B cell (primary cell): Measurements from ENCODE around the gene DUS2. TPM values are rescaled to one million over a fixed set of nuclear protein-coding genes. Genes with fewer than 3 reads are reported as not detected.
A peak's percentile ranks its signal among the peaks of the same experiment; 100 is the strongest.

Source experiments
- ATAC-seq: fragments of 200-7000 bp; cut with Tn5 transposase; one replicate; pipeline ENCODE4 v1.10.0; 2021; ENCODE audit warnings: low read depth, mild to moderate bottlenecking, moderate number of reproducible peaks, moderate library complexity
- CTCF ChIA-PET: fragments of 350-600 bp; sonication (Branson Sonifier 250); formaldehyde crosslinking; loops from one replicate; lab custom pipeline; 2021; ENCODE audit warnings: antibody characterized with exemption, inconsistent platforms; lab: Charles Lee
- POLR2A ChIA-PET: fragments of 350-600 bp; sonication (Branson Sonifier 250); formaldehyde crosslinking; loops from one replicate; lab custom pipeline; 2021; ENCODE audit warnings: antibody characterized with exemption; lab: Charles Lee
- DNase-seq: peaks from one replicate; pipeline ENCODE4 v3.0.0; 2013
- H2AFZ ChIP-seq: 2 replicates; pipeline ENCODE4 v1.6.1; 2012; ENCODE audit warnings: mild to moderate bottlenecking, low read depth, low read length; ENCODE audit not compliant: insufficient read depth, poor library complexity, severe bottlenecking
- H3K27ac ChIP-seq, 2 donors: 1 replicate in 1 of 2; 2 replicates in 1 of 2; pipeline ENCODE4 v1.5.1; 2012 to 2013; ENCODE audit warnings: low read length in 2 of 2, mild to moderate bottlenecking in 2 of 2, moderate library complexity in 1 of 2
- H3K27me3 ChIP-seq, 4 experiments: fragments of 200-600 bp in 1 of 4; sonication (generic) in 1 of 4; replicated peaks in 1 of 4; 1 replicate in 2 of 4; 2 replicates in 2 of 4; pipeline versions ENCODE4 v1.6.1 to v1.7.0; 2013 to 2016; ENCODE audit warnings: low read length in 3 of 4, mild to moderate bottlenecking in 2 of 4, mixed read lengths in 1 of 4, moderate library complexity in 1 of 4; ENCODE audit not compliant: insufficient read depth in 4 of 4, control insufficient read depth in 3 of 4; ENCODE audit errors: control extremely low read depth in 1 of 4
- H3K36me3 ChIP-seq, 2 experiments: replicated peaks in 1 of 2; 1 replicate in 1 of 2; 2 replicates in 1 of 2; pipeline versions ENCODE4 v1.6.1 to v1.7.1; 2013; ENCODE audit warnings: low read length in 1 of 2; ENCODE audit not compliant: insufficient read depth in 2 of 2, control insufficient read depth in 1 of 2; ENCODE audit errors: control extremely low read depth in 1 of 2, extremely low read depth in 1 of 2
- H3K4me1 ChIP-seq, 2 donors: fragments of 200-600 bp in 1 of 2; sonication (generic) in 1 of 2; 1 replicate in 1 of 2; 2 replicates in 1 of 2; pipeline versions ENCODE4 v1.5.1 to v1.6.1; 2013 to 2017; ENCODE audit warnings: low read length in 2 of 2; ENCODE audit not compliant: control insufficient read depth in 2 of 2, insufficient read depth in 2 of 2
- H3K4me2 ChIP-seq: replicated peaks from 2 replicates; pipeline ENCODE3; 2012; ENCODE audit warnings: mild to moderate bottlenecking, low read depth, low read length; ENCODE audit not compliant: poor library complexity, severe bottlenecking
- H3K4me3 ChIP-seq, 5 experiments: fragments of 200-600 bp in 1 of 5; sonication (generic) in 1 of 5; 1 replicate in 3 of 5; 2 replicates in 2 of 5; pipeline versions ENCODE4 v1.5.1 to v1.7.0; 2011 to 2016; ENCODE audit warnings: low read length in 4 of 5, mild to moderate bottlenecking in 4 of 5, low read depth in 2 of 5, control low read depth in 1 of 5, moderate library complexity in 1 of 5; ENCODE audit not compliant: insufficient read depth in 1 of 5; ENCODE audit errors: control extremely low read depth in 1 of 5, extremely low read depth in 1 of 5
- H3K79me2 ChIP-seq: fragments of 200-600 bp; sonication (generic); one replicate; pipeline ENCODE4 v1.6.0; 2016; ENCODE audit warnings: low read length; ENCODE audit not compliant: control insufficient read depth, insufficient read depth
- H3K9ac ChIP-seq: fragments of 200-600 bp; sonication (generic); 2 replicates; pipeline ENCODE4 v1.6.1; 2017; ENCODE audit warnings: mild to moderate bottlenecking, low read length, moderate library complexity
- H3K9me3 ChIP-seq, 3 donors: one replicate each; pipeline versions ENCODE4 v1.6.1 to v1.7.1; 2013; ENCODE audit warnings: low read length in 2 of 3; ENCODE audit not compliant: control insufficient read depth in 2 of 3, insufficient read depth in 1 of 3; ENCODE audit errors: control extremely low read depth in 1 of 3
- H4K20me1 ChIP-seq: 2 replicates; pipeline ENCODE4 v1.6.0; 2012; ENCODE audit warnings: mild to moderate bottlenecking, low read length; ENCODE audit not compliant: insufficient read depth, control insufficient read depth, poor library complexity, severe bottlenecking
- H3K27ac Mint-ChIP-seq: one replicate; pipeline ENCODE4 v1.8.0; 2021; ENCODE audit warnings: mixed read lengths
- H3K27me3 Mint-ChIP-seq: one replicate; pipeline ENCODE4 v1.8.0; 2021; ENCODE audit warnings: mixed read lengths
- H3K4me1 Mint-ChIP-seq: one replicate; pipeline ENCODE4 v1.8.0; 2021; ENCODE audit warnings: mixed read lengths
- H3K4me3 Mint-ChIP-seq: one replicate; pipeline ENCODE4 v1.8.0; 2021; ENCODE audit warnings: mixed read lengths
- H3K9me3 Mint-ChIP-seq: one replicate; pipeline ENCODE4 v1.8.0; 2022; ENCODE audit warnings: mixed read lengths; ENCODE audit not compliant: insufficient read depth
- CTCF ChIP-seq: fragments of 200-600 bp; IDR thresholded peaks from one replicate; pipeline ENCODE4 v1.8.0; 2022; ENCODE audit warnings: antibody characterized with exemption, mild to moderate bottlenecking
- EZH2 ChIP-seq: IDR thresholded peaks from 2 replicates; pipeline ENCODE4 v1.6.1; 2012; ENCODE audit warnings: borderline replicate concordance, low read depth, mild to moderate bottlenecking, moderate library complexity, low read length; ENCODE audit not compliant: insufficient read depth, poor library complexity, severe bottlenecking
- WGBS: methylation state at CpG from one replicate; pipeline ENCODE4 v1.1.5; 2013; ENCODE audit warnings: missing lambda C conversion rate; ENCODE audit not compliant: insufficient coverage; 5-methylcytosine and 5-hydroxymethylcytosine counted together
- intact Hi-C: fragments of 100-400 bp; cut with micrococcal nuclease; formaldehyde crosslinking; loops from one replicate; pipeline ENCODE4 v1.10.0; 2022
- polyA plus RNA-seq: library from polyadenylated mRNA; depleted of rRNA; stranded (reverse); fragments of >200 nt; gene quantifications from 2 replicates; pipeline ENCODE4 v1.2.3, GENCODE V29; 2012
- total RNA-seq, 2 donors: library from RNA; stranded (reverse); fragments of 120-200 nt in 1 of 2; gene quantifications; 1 replicate in 1 of 2; 2 replicates in 1 of 2; pipeline versions ENCODE4 v1.2.3 to v1.2.4, GENCODE V29; 2013 to 2022

DUS2 gene
- total and polyA plus RNA-seq, 2 donors (not counting 1 experiment from before 2014, with no cell fraction given), result 61.1 to 93.0 TPM

GRCh38 chr16:68075980-68076379 lies 52.9 kb downstream of the DUS2 start:
- peaks cover 26% of the 10 kb centered on the region for H4K20me1 ChIP-seq
- ChIA-PET CTCF (interaction anchor here (0.5 to 14.0 kb wide), 7 partner anchors 8 to 194 kb away, joined by 3 to 242 read pairs (median 9); partner anchors contain the start of gene NFATC3), POLR2A (interaction anchor here (1.3 to 4.2 kb wide), 2 partner anchors 8 to 545 kb away, joined by 3 to 82 read pairs; partner anchors contain the start of gene NFATC3)
- intact Hi-C loops, result loop anchor here (1.0 kb wide), 1 partner anchor 8 kb away; no protein-coding TSS in a partner anchor
- H3K9ac ChIP-seq, result no peak overlapping the region
- H3K9me3 ChIP-seq, result peaks cover 0 to 4% (median 0%) of the 10 kb centered on the region in 3 donors
- H3K27ac ChIP-seq, result peak overlapping the region; percentile 76 to 91
- peaks cover 58% of the 10 kb centered on the region for H3K79me2 ChIP-seq
- no peaks in the 10 kb centered on the region for H3K27me3 ChIP-seq
- DNase-seq (no peak), ATAC-seq (no peak)
- H3K4me3 ChIP-seq, result peak overlapping the region in 1 of 5 experiments; percentile 22
- H3K27ac Mint-ChIP-seq, result peak overlapping the region; percentile 94
- H2AFZ ChIP-seq, result no peak overlapping the region
- H3K4me1 ChIP-seq, result peaks cover 88 to 99% of the 10 kb centered on the region in 2 donors
- H3K4me1 Mint-ChIP-seq, result peaks cover 84% of the 10 kb centered on the region
- H3K27me3 Mint-ChIP-seq, result no peaks in the 10 kb centered on the region
- H3K4me2 ChIP-seq, result peak overlapping the region; percentile 68
- WGBS, result 100% methylated on average over 2 of the region's 3 CpGs
- TF ChIP-seq CTCF, result no peak
- TF ChIP-seq EZH2, result no peak
- H3K4me3 Mint-ChIP-seq, result peak overlapping the region; percentile 85
- H3K9me3 Mint-ChIP-seq, result no peaks in the 10 kb centered on the region
- H3K36me3 ChIP-seq, result peaks cover 0 to 78% of the 10 kb centered on the region in 2 experiments

- WGBS, result 80% methylated on average over 1 of the region's 3 CpGs
- DNase-seq, result no peak
Measured at GRCh38 chr16:68076560-68076959, 53.5 kb downstream of the DUS2 start.

More at GRCh38 chr16:68076560-68076959, 53.5 kb downstream of the DUS2 start:
- intact Hi-C loops, result no loop called here
- Histone ChIP-seq H3K27ac (peak overlapping the region; percentile 8 to 76), H4K20me1 (peaks cover 24% of the 10 kb centered on the region), H3K79me2 (peaks cover 54% of the 10 kb centered on the region), H3K9me3 (peaks cover 0 to 4% (median 0%) of the 10 kb centered on the region in 3 donors), H3K4me1 (peaks cover 88 to 99% of the 10 kb centered on the region in 2 donors), H2AFZ (no peak overlapping the region), H3K4me3 (no peak overlapping the region), H3K9ac (no peak overlapping the region), H3K27me3 (no peaks in the 10 kb centered on the region), H3K36me3 (peaks cover 0 to 72% of the 10 kb centered on the region in 2 experiments), H3K4me2 (peak overlapping the region; percentile 68)
- Mint-ChIP-seq H3K9me3 (no peaks in the 10 kb centered on the region), H3K27ac (peak overlapping the region; percentile 94), H3K4me3 (peak overlapping the region; percentile 85), H3K27me3 (no peaks in the 10 kb centered on the region), H3K4me1 (peaks cover 84% of the 10 kb centered on the region)
- CTCF ChIA-PET, result interaction anchor here (5.0 to 14.0 kb wide), 2 partner anchors 7 to 11 kb away, joined by 40 to 242 read pairs; partner anchors contain the start of gene NFATC3
- POLR2A ChIA-PET, result interaction anchor here (4.2 kb wide), 1 partner anchor 8 kb away, joined by 82 read pairs; the partner anchor contains the start of gene NFATC3
- TF ChIP-seq CTCF, result no peak
- no peak for TF ChIP-seq EZH2
- no peak for ATAC-seq
